K562 (cell line): ENCODE measurements around the gene FAM180B. TPM values are rescaled to one million over a fixed set of nuclear protein-coding genes. Genes with fewer than 3 reads are reported as not detected.

ENCODE experiments used
- BHLHE40 ChIP-seq: IDR thresholded peaks from 2 replicates; pipeline ENCODE4 v1.6.1; 2011; ENCODE audit warnings: low read length, improper control_type of control experiment
- CBFB ChIP-seq: sonication (generic); formaldehyde crosslinking; IDR thresholded peaks from 2 replicates; pipeline ENCODE4 v1.4.0; 2020; ENCODE audit warnings: mild to moderate bottlenecking, missing genetic modification reagents
- CBX8 ChIP-seq: fragments of 200-600 bp; sonication (generic); IDR thresholded peaks from 2 replicates; pipeline ENCODE4 v1.6.1; 2012; ENCODE audit warnings: borderline replicate concordance, mixed run types, low read depth, mild to moderate bottlenecking, moderate library complexity, mixed read lengths, low read length, control low read depth, inconsistent platforms; ENCODE audit not compliant: poor library complexity, severe bottlenecking; ENCODE audit errors: extremely low read depth
- FOXK2 ChIP-seq, 2 experiments: fragments of 450-650 bp; IDR thresholded peaks in 1 of 2; conservative IDR thresholded peaks in 1 of 2; 2 replicates each; pipeline ENCODE4 v1.6.1; 2016; ENCODE audit warnings: low read depth in 2 of 2, mild to moderate bottlenecking in 1 of 2
- NCOA4 ChIP-seq: fragments of 450-650 bp; IDR thresholded peaks from 2 replicates; pipeline ENCODE4 v1.6.1; 2018; ENCODE audit warnings: mild to moderate bottlenecking; ENCODE audit not compliant: partially characterized antibody
- PRPF4 ChIP-seq: fragments of 200-400 bp; formaldehyde crosslinking; IDR thresholded peaks from one replicate; pipeline ENCODE4 v1.6.1; 2017; ENCODE audit warnings: low read length, low read depth, mild to moderate bottlenecking; ENCODE audit not compliant: insufficient read depth, poor library complexity, severe bottlenecking
- TCF7 ChIP-seq: sonication (generic); IDR thresholded peaks from 2 replicates; pipeline ENCODE4 v1.6.1; 2016; ENCODE audit warnings: antibody characterized with exemption, borderline replicate concordance
- ZNF12 ChIP-seq: sonication (generic); formaldehyde crosslinking; IDR thresholded peaks from 2 replicates; pipeline ENCODE4 v1.4.0; 2020; ENCODE audit warnings: mild to moderate bottlenecking, missing genetic modification reagents
- polyA plus RNA-seq, 8 experiments: library from polyadenylated mRNA; depleted of rRNA in 4 of 8; stranded (reverse) in 5 of 8; unstranded in 3 of 8; fragments of >200 nt; fragmentation: Nextera tagmentation in 2 of 8; fragmentation: Illumina TruSeq in 1 of 8; extraction: Ambion mirVana in 2 of 8; extraction: Trizol in 1 of 8; gene quantifications; 2 replicates each; pipeline versions ENCODE4 v1.2.1 to v1.2.3, GENCODE V29; 2011 to 2014; ENCODE audit warnings: inconsistent platforms in 1 of 8, missing spikeins in 1 of 8
- total RNA-seq, 7 experiments: library from RNA; depleted of rRNA in 6 of 7; stranded (reverse); fragments of >200 nt in 6 of 7; fragmentation: Illumina TruSeq in 2 of 7; extraction: Trizol in 2 of 7; gene quantifications; 2 replicates each; pipeline versions ENCODE4 v1.2.1 to v1.2.3, GENCODE V29; 2011 to 2021; ENCODE audit warnings: low replicate concordance in 1 of 7
- TF ChIP-seq, protein P1 (sequence below): fragments of 450-650 bp; IDR thresholded peaks from 2 replicates; pipeline ENCODE4 v1.6.1; 2018; ENCODE audit not compliant: partially characterized antibody
- TF ChIP-seq, protein P2 (sequence below): fragments of 250-450 bp; sonication (Bioruptor Pico); IDR thresholded peaks from 2 replicates; pipeline ENCODE4 v1.4.0; 2020; ENCODE audit warnings: mild to moderate bottlenecking, moderate library complexity
- TF ChIP-seq, protein P3 (sequence below): fragments of 450-650 bp; formaldehyde crosslinking; IDR thresholded peaks from 2 replicates; pipeline ENCODE4 v1.4.0; 2020; ENCODE audit warnings: mild to moderate bottlenecking, moderate library complexity
- TF ChIP-seq, protein P4 (sequence below): fragments of 250-450 bp; sonication (Bioruptor Pico); IDR thresholded peaks from 2 replicates; pipeline ENCODE4 v1.5.0; 2021; ENCODE audit warnings: mild to moderate bottlenecking, moderate library complexity

FAM180B gene
- total and polyA plus RNA-seq, 9 of the 15 experiments (the other 6 are each of a cell fraction or from before 2014, with no cell fraction given) = 0.05 to 0.14 TPM; not detected in 7

DNA sequence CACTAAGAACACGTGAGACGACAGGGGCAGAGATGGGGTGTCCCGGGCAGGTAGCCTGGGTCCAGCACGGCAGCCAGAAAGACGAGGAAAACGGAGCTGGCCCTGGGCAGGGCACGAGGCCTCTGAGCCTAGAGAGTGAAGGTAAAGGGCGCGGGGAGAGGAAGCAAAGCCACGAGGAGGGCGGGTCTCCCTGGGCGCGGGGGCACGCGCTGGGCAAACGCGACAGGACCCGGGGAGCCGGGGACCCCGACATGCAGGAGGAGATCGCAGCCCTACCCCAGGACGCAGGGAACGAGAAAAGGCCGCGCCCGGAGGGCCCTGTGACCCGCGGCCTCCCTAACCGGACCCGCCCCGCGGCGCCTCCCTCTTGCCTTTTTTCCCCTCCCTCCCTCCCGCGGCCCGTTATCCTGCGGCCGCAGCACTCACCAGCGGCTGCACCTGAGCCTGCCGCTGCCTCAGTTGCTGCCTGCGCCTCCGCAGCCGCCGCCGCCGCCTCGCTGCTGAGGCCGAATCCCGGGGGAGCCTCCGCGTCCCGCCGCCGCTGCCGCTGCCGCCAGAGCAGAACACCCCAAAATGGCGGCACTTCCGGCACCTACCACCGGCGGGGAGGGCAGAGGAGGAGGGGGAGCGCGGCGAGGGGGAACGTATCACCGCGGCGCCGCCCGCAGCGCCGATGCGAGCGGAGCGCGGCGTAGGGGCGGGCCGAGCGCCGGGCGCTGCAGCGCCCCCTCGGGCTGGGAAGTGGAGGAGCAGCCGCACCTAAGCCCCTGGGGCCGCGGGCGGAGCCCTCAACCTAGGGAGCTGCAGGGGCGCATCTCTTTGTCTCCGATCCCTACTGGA lies 33.7 kb upstream of the FAM180B start, which contains the start of gene CELF1 (continued):
- TF ChIP-seq, protein P1, sequence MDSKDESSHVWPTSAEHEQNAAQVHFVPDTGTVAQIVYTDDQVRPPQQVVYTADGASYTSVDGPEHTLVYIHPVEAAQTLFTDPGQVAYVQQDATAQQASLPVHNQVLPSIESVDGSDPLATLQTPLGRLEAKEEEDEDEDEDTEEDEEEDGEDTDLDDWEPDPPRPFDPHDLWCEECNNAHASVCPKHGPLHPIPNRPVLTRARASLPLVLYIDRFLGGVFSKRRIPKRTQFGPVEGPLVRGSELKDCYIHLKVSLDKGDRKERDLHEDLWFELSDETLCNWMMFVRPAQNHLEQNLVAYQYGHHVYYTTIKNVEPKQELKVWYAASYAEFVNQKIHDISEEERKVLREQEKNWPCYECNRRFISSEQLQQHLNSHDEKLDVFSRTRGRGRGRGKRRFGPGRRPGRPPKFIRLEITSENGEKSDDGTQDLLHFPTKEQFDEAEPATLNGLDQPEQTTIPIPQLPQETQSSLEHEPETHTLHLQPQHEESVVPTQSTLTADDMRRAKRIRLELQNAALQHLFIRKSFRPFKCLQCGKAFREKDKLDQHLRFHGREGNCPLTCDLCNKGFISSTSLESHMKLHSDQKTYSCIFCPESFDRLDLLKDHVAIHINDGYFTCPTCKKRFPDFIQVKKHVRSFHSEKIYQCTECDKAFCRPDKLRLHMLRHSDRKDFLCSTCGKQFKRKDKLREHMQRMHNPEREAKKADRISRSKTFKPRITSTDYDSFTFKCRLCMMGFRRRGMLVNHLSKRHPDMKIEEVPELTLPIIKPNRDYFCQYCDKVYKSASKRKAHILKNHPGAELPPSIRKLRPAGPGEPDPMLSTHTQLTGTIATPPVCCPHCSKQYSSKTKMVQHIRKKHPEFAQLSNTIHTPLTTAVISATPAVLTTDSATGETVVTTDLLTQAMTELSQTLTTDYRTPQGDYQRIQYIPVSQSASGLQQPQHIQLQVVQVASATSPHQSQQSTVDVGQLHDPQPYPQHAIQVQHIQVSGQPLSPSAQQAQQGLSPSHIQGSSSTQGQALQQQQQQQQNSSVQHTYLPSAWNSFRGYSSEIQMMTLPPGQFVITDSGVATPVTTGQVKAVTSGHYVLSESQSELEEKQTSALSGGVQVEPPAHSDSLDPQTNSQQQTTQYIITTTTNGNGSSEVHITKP = peak; percentile 53
- no peak for TF ChIP-seq CBX8
- TF ChIP-seq FOXK2 (conservative IDR thresholded peaks at IDR 0.05 in 1 of 2, IDR thresholded peaks at IDR 0.05 in 1 of 2; ENCODE audit: low read depth in 2 of 2) = no peak
- TF ChIP-seq ZNF12 (CRISPR knock-in tag) = no peak; the same call in 1 of the 2 replicates
- TF ChIP-seq, protein P2, sequence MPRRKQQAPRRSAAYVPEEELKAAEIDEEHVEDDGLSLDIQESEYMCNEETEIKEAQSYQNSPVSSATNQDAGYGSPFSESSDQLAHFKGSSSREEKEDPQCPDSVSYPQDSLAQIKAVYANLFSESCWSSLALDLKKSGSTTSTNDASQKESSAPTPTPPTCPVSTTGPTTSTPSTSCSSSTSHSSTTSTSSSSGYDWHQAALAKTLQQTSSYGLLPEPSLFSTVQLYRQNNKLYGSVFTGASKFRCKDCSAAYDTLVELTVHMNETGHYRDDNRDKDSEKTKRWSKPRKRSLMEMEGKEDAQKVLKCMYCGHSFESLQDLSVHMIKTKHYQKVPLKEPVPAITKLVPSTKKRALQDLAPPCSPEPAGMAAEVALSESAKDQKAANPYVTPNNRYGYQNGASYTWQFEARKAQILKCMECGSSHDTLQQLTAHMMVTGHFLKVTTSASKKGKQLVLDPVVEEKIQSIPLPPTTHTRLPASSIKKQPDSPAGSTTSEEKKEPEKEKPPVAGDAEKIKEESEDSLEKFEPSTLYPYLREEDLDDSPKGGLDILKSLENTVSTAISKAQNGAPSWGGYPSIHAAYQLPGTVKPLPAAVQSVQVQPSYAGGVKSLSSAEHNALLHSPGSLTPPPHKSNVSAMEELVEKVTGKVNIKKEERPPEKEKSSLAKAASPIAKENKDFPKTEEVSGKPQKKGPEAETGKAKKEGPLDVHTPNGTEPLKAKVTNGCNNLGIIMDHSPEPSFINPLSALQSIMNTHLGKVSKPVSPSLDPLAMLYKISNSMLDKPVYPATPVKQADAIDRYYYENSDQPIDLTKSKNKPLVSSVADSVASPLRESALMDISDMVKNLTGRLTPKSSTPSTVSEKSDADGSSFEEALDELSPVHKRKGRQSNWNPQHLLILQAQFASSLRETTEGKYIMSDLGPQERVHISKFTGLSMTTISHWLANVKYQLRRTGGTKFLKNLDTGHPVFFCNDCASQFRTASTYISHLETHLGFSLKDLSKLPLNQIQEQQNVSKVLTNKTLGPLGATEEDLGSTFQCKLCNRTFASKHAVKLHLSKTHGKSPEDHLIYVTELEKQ = no peak
- TF ChIP-seq PRPF4 = no peak
- 0 out of 2 replicates have a peak, but pooled peaks have one; percentile 21 for TF ChIP-seq TCF7
- TF ChIP-seq, protein P3, sequence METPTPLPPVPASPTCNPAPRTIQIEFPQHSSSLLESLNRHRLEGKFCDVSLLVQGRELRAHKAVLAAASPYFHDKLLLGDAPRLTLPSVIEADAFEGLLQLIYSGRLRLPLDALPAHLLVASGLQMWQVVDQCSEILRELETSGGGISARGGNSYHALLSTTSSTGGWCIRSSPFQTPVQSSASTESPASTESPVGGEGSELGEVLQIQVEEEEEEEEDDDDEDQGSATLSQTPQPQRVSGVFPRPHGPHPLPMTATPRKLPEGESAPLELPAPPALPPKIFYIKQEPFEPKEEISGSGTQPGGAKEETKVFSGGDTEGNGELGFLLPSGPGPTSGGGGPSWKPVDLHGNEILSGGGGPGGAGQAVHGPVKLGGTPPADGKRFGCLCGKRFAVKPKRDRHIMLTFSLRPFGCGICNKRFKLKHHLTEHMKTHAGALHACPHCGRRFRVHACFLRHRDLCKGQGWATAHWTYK (CRISPR knock-in tag) = peak; percentile 48; the same call in 1 of the 2 replicates
- TF ChIP-seq BHLHE40 = peak; percentile 7; the same call in 1 of the 2 replicates
- TF ChIP-seq CBFB (CRISPR knock-in tag) = no peak
- TF ChIP-seq, protein P4, sequence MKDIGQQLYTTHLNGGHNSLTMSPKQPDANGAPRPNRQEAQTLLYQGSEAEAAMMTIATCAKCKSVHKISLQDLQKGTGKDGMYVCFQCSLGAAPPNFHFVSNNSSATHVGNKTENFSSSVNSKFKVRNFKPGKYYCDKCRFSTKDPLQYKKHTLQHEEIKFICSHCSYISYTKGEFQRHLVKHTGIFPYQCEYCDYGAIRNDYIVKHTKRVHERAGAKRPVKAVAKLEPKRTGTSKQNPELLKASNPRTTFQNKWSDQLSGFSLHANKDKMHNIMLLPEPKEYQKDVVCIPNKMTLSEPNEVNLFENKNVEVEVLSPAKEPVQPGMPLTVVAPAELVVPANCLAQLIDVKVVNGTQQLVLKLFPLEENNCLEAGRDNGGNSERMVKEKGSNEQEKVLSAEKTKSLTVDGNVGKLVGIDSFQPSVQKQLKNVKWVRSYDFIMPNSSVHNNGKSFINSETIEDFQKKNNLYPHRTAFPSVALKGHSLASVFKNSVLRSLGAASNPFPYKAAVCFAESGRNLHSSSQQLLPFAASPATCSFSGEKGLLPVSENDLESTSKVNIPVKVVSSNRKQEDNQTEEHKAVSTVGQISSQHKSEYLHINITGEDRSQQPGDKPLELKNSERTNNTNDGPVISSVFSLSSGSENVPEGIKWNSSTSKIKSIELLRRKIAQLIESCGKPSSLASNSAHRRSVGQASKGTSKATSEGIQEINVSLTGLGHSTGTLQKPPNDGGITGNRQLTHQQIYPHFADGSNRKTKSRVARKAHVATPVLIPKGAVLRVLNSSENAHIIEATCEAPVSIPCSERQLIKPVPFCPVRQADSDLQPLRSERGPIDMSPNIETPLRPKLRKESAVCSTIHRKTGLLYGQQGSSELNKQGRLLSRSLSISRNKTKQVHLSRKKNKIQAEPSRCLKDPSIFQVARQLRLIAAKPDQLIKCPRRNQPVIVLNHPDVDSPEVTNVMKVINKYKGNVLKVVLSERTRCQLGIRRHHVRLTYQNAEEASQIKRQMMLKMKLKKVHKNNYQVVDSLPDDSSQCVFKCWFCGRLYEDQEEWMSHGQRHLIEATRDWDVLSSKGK (CRISPR knock-in tag) = no peak
- TF ChIP-seq NCOA4 = no peak
